T47D (cell line): ENCODE data around the gene ADGRL3.
"Not testable (repeated sequence)": the region's sequence is repeated elsewhere in the genome, so short reads cannot be mapped to it uniquely, and the experiment has no call there.

Source experiments
- DNase-seq, 2 experiments: peaks; one replicate each; pipeline versions ENCODE4 v3.0.0 to v3.0.0-alpha.2; 2011 to 2012; ENCODE audit warnings: low read depth in 1 of 2, low spot score in 1 of 2
- JUND ChIP-seq: IDR thresholded peaks from 2 replicates; pipeline ENCODE4 v1.6.1; 2012; ENCODE audit warnings: low read depth
- in situ Hi-C: cut with HindIII; loops from 2 replicates; pipeline ENCODE4 v1.10.0; 2016; ENCODE audit warnings: low sequenced_read_pairs, low pct_unique_long_range_greater_than_20kb

The ADGRL3 gene

GRCh38 chr4:61588621-61589402 is 388.7 kb downstream of the ADGRL3 start:
- no peak for DNase-seq
- no peak for TF ChIP-seq JUND
- in situ Hi-C loops: no loop called here

- no peak for TF ChIP-seq JUND
- in situ Hi-C loops: no loop called here
- no peak for DNase-seq
These were observed 390.8 kb downstream of the ADGRL3 start for GRCh38 chr4:61590881-61591280.

- TF ChIP-seq JUND: no peak
- in situ Hi-C loops: no loop called here
- DNase-seq: no peak
These were observed 396.6 kb downstream of the ADGRL3 start for GRCh38 chr4:61596606-61597340.

- in situ Hi-C loops: no loop called here
- DNase-seq: no peak
- no peak for TF ChIP-seq JUND
These were observed 403.0 kb downstream of the ADGRL3 start for GRCh38 chr4:61603086-61603485.

- no peak for DNase-seq
- TF ChIP-seq JUND: no peak
- in situ Hi-C loops: no loop called here
These were observed 403.9 kb downstream of the ADGRL3 start for GRCh38 chr4:61604054-61604453.

GRCh38 chr4:61605984-61606383 is 405.9 kb downstream of the ADGRL3 start:
- TF ChIP-seq JUND: no peak
- DNase-seq: no peak
- in situ Hi-C loops: no loop called here

- DNase-seq: no peak
- no peak for TF ChIP-seq JUND
- in situ Hi-C loops: no loop called here
These were observed 414.1 kb downstream of the ADGRL3 start for GRCh38 chr4:61614231-61614630.

GRCh38 chr4:61619528-61619927 is 419.4 kb downstream of the ADGRL3 start:
- peak in 1 of 2 experiments; percentile 9 for DNase-seq

GRCh38 chr4:61628282-61628681 is 428.2 kb downstream of the ADGRL3 start:
- TF ChIP-seq JUND: no peak
- in situ Hi-C loops: no loop called here
- no peak for DNase-seq

More at GRCh38 chr4:61619528-61619927, 419.4 kb downstream of the ADGRL3 start:
- no peak for TF ChIP-seq JUND
- in situ Hi-C loops: no loop called here

- in situ Hi-C loops: no loop called here
- TF ChIP-seq JUND: no peak
- no peak for DNase-seq
These were observed 428.6 kb downstream of the ADGRL3 start for GRCh38 chr4:61628727-61629126.

- TF ChIP-seq JUND: no peak
- in situ Hi-C loops: no loop called here
- DNase-seq: no peak
These were observed 430.4 kb downstream of the ADGRL3 start for GRCh38 chr4:61630548-61630947.

- DNase-seq: no peak
- in situ Hi-C loops: no loop called here
- TF ChIP-seq JUND: no peak
These were observed 438.5 kb downstream of the ADGRL3 start for GRCh38 chr4:61638591-61638990.

GRCh38 chr4:61646746-61647350 is 446.7 kb downstream of the ADGRL3 start:
- in situ Hi-C loops: not testable (repeated sequence)

GRCh38 chr4:61648264-61648663 is 448.1 kb downstream of the ADGRL3 start:
- DNase-seq: no peak
- no peak for TF ChIP-seq JUND
- in situ Hi-C loops: no loop called here

More at GRCh38 chr4:61646746-61647350, 446.7 kb downstream of the ADGRL3 start:
- DNase-seq: not testable (repeated sequence)
